Raji (cell line): ENCODE data around the gene CBX4.

Source experiments
- POLR2A ChIP-seq: IDR thresholded peaks from 2 replicates; pipeline ENCODE4 v1.6.1; 2011; ENCODE audit warnings: low read depth, low read length, control low read depth; ENCODE audit not compliant: insufficient read depth

CBX4 gene

DNA sequence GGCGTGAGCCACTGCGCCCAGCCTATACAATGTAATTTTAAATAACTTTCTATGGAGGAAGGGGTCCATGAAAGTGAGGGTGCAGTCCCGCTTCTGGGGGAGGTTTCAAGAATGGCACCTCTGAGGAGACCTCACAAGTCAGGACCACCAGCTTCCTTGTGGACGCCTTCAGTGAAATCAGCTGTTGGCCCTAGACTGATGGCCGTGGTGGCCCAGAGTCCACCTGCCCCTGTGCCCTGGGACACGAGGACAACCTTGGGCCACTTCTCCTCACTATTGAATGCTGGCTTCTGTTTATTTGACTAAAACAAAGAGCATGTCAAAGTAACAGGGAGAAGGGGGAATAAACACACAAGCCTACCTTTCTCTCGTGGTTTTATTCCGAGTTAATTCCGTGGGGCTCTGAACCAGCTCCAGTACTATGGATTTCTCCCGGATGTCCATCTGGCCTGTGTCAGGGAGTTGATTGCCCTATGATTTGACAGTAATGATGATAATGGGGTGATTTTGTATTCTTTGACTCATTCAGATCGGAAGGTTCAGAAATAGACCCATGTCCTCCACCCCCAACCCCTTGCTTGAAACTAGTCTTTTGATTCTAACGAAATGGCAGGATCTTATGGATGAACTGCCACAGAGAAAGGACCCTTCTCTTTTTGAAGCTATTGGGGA is 8.6 kb upstream of the CBX4 start:
- TF ChIP-seq POLR2A: no peak

- no peak for TF ChIP-seq POLR2A
Observed at GRCh38 chr17:79845601-79845949, 6.3 kb upstream of the CBX4 start.

- no peak for TF ChIP-seq POLR2A
Observed at GRCh38 chr17:79844869-79845600, 5.8 kb upstream of the CBX4 start.

- TF ChIP-seq POLR2A: no peak
Observed at GRCh38 chr17:79843816-79844800, 4.9 kb upstream of the CBX4 start.

- no peak for TF ChIP-seq POLR2A
Observed at GRCh38 chr17:79843474-79843815, 4.2 kb upstream of the CBX4 start.

DNA sequence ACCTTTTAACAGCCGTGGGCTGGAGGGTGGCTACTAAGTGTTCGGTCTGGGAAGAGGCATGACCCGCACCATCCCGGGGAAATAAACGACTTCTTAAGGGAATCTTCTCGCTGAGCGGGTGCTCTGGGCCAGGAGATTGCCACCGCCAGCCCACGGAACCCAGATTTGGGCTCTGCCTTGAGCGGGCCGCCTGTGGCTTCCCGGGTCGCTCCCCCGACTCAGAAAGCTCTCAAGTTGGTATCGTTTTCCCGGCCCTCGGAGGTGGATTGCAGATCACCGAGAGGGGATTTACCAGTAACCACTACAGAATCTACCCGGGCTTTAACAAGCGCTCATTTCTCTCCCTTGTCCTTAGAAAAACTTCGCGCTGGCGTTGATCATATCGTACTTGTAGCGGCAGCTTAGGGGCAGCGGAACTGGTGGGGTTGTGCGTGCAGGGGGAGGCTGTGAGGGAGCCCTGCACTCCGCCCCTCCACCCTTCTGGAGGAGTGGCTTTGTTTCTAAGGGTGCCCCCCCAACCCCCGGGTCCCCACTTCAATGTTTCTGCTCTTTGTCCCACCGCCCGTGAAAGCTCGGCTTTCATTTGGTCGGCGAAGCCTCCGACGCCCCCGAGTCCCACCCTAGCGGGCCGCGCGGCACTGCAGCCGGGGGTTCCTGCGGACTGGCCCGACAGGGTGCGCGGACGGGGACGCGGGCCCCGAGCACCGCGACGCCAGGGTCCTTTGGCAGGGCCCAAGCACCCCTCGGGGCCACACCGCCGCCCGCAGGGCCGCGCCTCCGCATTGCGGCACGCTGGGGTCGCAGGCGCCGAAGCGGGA is 3.6 kb upstream of the CBX4 start:
- TF ChIP-seq POLR2A: no peak

GRCh38 chr17:79842136-79842655 is 3.0 kb upstream of the CBX4 start:
- no peak for TF ChIP-seq POLR2A

GRCh38 chr17:79841369-79842135 is 2.3 kb upstream of the CBX4 start:
- no peak for TF ChIP-seq POLR2A

DNA sequence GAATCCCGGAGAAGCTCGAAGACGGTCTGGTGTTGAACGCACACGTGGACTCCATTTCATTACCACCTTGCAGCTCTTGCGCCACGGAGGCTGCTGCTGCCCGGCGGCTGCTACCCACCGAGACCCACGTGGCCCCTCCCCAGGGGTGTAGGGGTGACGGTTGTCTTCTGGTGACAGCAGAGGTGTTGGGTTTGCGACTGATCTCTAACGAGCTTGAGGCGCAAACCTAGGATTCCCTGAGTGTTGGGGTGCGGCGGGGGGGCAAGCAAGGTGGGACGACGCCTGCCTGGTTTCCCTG is 1.7 kb upstream of the CBX4 start:
- no peak for TF ChIP-seq POLR2A

GRCh38 chr17:79840269-79840988 is 1.2 kb upstream of the CBX4 start:
- TF ChIP-seq POLR2A: no peak

DNA sequence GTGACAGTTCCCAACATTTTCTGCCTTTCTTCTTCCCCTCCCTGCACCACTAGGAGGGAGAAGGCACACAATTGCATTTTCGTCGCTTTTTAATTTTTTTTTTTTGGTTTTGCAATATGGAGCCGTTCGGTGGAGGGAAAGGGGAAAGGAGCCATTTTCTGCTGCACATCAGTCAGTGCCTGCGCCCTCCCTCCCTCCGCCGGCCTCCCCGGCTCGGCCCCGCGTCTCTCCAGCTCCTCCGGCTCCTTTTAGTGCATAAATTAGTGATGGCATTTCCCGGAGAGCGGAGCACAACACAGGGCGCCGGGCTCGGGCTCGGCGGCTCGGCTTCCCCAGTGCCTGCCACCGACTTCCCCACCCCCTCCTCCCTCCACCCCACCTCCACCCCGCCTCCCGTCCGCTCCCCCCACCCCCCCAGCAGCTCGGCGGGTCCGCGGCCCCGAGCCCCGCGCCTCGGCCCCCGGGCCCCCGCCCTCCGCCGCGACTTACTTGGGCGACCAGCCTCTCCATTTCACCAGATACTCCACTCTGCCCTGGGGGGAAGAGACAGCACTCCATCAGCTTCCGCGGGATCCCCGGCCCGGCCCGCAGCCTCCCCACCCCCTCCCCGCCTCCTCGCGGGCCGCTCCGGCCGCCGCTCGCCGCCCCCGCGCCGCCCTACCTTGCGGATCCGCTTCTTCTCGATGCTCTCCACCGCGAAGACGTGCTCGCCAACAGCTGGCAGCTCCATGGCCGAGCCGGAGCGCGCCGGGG is 542 bp downstream of the CBX4 start:
- TF ChIP-seq POLR2A: no peak

GRCh38 chr17:79837888-79838521 is 1.2 kb downstream of the CBX4 start:
- TF ChIP-seq POLR2A: no peak; the same call in 1 of the 2 replicates
